ENCODE results near the gene MYF6.

MYF6 gene

GRCh38 chr12:80717856-80718255 lies 10.4 kb downstream of the MYF6 start:
- FAIRE-seq = no peak
- TF ChIP-seq, protein P1, sequence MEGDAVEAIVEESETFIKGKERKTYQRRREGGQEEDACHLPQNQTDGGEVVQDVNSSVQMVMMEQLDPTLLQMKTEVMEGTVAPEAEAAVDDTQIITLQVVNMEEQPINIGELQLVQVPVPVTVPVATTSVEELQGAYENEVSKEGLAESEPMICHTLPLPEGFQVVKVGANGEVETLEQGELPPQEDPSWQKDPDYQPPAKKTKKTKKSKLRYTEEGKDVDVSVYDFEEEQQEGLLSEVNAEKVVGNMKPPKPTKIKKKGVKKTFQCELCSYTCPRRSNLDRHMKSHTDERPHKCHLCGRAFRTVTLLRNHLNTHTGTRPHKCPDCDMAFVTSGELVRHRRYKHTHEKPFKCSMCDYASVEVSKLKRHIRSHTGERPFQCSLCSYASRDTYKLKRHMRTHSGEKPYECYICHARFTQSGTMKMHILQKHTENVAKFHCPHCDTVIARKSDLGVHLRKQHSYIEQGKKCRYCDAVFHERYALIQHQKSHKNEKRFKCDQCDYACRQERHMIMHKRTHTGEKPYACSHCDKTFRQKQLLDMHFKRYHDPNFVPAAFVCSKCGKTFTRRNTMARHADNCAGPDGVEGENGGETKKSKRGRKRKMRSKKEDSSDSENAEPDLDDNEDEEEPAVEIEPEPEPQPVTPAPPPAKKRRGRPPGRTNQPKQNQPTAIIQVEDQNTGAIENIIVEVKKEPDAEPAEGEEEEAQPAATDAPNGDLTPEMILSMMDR (IDR thresholded peaks at IDR 0.05; ENCODE audit: insufficient read depth, missing control alignments) = no peak
- no peak for DNase-seq (ENCODE audit: insufficient read length, low spot score)

DNA sequence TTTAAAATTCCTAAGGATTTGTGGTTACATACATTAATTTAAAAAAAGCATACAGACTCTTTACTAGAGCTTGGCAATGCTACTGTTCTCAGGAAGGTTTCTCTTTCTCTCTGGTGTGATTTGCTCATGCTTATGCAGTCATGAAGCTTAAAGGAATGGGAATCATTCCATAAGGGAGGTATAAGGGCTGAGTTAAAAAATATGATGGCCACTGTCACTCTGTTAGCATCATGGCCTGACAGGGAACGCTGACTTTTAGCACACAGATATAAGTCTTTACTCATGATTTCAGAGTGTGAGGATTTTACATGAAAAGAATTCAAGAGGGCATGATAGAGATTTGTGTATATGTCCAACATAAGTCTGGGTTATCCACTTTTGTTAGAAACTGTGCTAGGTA lies 13.1 kb downstream of the MYF6 start:
- DNase-seq (ENCODE audit: insufficient read length, low spot score) (no peak), FAIRE-seq (no peak)
- TF ChIP-seq, protein P1 (IDR thresholded peaks at IDR 0.05; ENCODE audit: insufficient read depth, missing control alignments) = no peak

- no peak for DNase-seq (ENCODE audit: insufficient read length, low spot score)
- FAIRE-seq = no peak
These were observed 13.9 kb downstream of the MYF6 start for GRCh38 chr12:80721326-80721725.

DNA sequence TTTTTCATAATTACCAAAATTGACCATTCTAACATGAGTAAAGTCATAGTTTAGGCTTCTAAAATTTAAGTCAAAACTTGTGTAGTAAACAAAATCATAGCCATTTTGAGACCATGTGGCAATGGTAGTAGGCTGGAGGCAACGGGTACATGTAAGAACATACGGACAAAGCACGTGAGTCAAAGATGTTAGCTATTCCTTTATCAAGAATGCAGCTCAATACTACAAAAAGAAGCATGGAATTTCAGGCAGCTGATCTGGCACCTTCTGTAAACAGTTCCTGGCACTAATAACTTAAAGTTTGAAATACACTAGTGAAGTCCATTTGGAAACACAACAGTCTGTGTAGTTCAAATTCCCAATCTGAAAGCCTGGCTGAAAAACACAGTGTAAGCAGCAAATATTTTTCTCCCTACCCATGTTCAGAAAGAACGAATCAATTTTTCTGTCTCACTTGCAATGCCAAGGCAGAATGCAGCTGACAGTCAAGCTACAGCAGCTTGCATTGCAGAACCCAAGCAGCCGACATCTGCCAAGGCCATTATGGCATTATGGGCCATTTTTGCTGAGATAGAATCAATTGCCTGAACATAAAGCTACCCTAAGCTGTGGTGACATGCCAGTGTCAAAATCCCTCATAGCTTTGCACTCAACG lies 38.5 kb downstream of the MYF6 start:
- FAIRE-seq (no peak), DNase-seq (ENCODE audit: insufficient read length, low spot score) (no peak)
- TF ChIP-seq, protein P1 (IDR thresholded peaks at IDR 0.05; ENCODE audit: insufficient read depth, missing control alignments) = no peak

More at GRCh38 chr12:80721326-80721725, 13.9 kb downstream of the MYF6 start:
- TF ChIP-seq, protein P1 (IDR thresholded peaks at IDR 0.05; ENCODE audit: insufficient read depth, missing control alignments) = no peak

DNA sequence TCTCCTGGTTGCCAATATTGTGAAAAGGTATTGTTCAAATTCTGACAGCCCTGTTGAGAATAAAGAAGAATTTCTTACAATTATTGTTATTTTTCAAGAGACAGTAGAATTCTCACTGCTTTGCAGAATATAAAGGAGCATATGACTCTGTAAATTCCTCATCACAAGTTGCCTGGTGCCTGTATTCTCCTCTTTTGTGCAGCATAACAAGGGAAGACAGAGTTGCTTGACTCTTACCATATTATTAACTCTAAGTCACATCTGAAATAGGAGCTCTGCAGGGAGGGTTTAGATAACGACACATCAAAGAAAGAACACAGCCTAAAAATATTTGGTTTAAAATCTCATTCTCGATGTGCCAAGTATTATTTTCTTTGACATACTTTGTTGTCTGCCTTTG lies 40.4 kb downstream of the MYF6 start:
- no peak for DNase-seq (ENCODE audit: insufficient read length, low spot score)
- FAIRE-seq = no peak
- TF ChIP-seq, protein P1 (IDR thresholded peaks at IDR 0.05; ENCODE audit: insufficient read depth, missing control alignments) = no peak

GRCh38 chr12:80749456-80749855 lies 42.0 kb downstream of the MYF6 start:
- no peak for FAIRE-seq
- TF ChIP-seq, protein P1 (IDR thresholded peaks at IDR 0.05; ENCODE audit: insufficient read depth, missing control alignments) = no peak

DNA sequence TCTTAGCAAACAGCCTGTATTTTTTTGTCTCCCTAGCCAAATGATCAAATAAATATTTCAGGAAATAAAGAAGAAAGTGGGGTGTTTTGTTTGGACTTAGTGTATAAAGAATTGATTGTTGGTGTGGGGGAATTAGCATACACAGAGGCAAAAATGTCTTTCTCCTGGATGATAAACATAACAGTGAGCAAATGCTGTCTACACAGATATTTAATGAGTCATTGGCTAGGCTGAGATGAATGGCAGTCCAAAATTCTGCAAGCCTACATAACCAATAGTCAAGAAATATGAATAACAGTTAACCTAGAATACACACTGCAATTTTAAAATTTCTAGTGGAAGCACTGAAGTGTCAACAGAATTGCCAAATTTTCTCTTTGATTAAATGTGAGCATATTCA lies 45.0 kb downstream of the MYF6 start:
- FAIRE-seq (no peak), DNase-seq (ENCODE audit: insufficient read length, low spot score) (no peak)
- TF ChIP-seq, protein P1 (IDR thresholded peaks at IDR 0.05; ENCODE audit: insufficient read depth, missing control alignments) = no peak

More at GRCh38 chr12:80749456-80749855, 42.0 kb downstream of the MYF6 start:
- DNase-seq (ENCODE audit: insufficient read length, low spot score) = no peak
